ENCODE data around the gene RAD51. TPM values are rescaled to one million over a fixed set of nuclear protein-coding genes. Genes with fewer than 3 reads are reported as not detected.

The RAD51 gene
- total RNA-seq, 1 donor from 2014 or later = 29.2 TPM

GRCh38 chr15:40769274-40770146, 74.5 kb downstream of the RAD51 start, which contains the start of gene C15orf62:
Gene C15orf62 (plus strand): TSS chr15:40769980. CDS start chr15:40770496, 516 bp downstream.
- no peak for DNase-seq (ENCODE audit: low read depth, low spot score)
- H3K36me3 Mint-ChIP-seq (ENCODE audit: low read depth) = no peaks in the 10 kb centered on the region
- peak within 1 kb of the TSS; percentile 83 for H3K27ac Mint-ChIP-seq (ENCODE audit: unreplicated experiment)
- TF ChIP-seq, protein P1, sequence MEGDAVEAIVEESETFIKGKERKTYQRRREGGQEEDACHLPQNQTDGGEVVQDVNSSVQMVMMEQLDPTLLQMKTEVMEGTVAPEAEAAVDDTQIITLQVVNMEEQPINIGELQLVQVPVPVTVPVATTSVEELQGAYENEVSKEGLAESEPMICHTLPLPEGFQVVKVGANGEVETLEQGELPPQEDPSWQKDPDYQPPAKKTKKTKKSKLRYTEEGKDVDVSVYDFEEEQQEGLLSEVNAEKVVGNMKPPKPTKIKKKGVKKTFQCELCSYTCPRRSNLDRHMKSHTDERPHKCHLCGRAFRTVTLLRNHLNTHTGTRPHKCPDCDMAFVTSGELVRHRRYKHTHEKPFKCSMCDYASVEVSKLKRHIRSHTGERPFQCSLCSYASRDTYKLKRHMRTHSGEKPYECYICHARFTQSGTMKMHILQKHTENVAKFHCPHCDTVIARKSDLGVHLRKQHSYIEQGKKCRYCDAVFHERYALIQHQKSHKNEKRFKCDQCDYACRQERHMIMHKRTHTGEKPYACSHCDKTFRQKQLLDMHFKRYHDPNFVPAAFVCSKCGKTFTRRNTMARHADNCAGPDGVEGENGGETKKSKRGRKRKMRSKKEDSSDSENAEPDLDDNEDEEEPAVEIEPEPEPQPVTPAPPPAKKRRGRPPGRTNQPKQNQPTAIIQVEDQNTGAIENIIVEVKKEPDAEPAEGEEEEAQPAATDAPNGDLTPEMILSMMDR (conservative IDR thresholded peaks at IDR 0.05) = no peak
- H3K9me3 Mint-ChIP-seq = no peaks in the 10 kb centered on the region
- no peak within 1 kb of the TSS for H3K4me3 Mint-ChIP-seq
- H3K4me1 Mint-ChIP-seq = peaks cover 9% of the 10 kb centered on the region
- peaks cover 17% of the 10 kb centered on the region for H3K27me3 Mint-ChIP-seq (ENCODE audit: low read depth)

GRCh38 chr15:40770147-40770721, 75.3 kb downstream of the RAD51 start:
- peaks cover 10% of the 10 kb centered on the region for H3K27me3 Mint-ChIP-seq (ENCODE audit: low read depth)
- DNase-seq (ENCODE audit: low read depth, low spot score) = no peak
- peaks cover 4% of the 10 kb centered on the region for H3K4me1 Mint-ChIP-seq
- TF ChIP-seq, protein P1 (conservative IDR thresholded peaks at IDR 0.05) = no peak
- H3K36me3 Mint-ChIP-seq (ENCODE audit: low read depth) = no peaks in the 10 kb centered on the region
- no peak overlapping the region for H3K4me3 Mint-ChIP-seq
- no peaks in the 10 kb centered on the region for H3K9me3 Mint-ChIP-seq
- no peak overlapping the region for H3K27ac Mint-ChIP-seq (ENCODE audit: unreplicated experiment)

GRCh38 chr15:40771242-40771641, 76.3 kb downstream of the RAD51 start:
- DNase-seq (ENCODE audit: low read depth, low spot score) = no peak
- Mint-ChIP-seq H3K27me3 (ENCODE audit: low read depth) (peaks cover 1% of the 10 kb centered on the region), H3K27ac (ENCODE audit: unreplicated experiment) (no peak overlapping the region), H3K36me3 (ENCODE audit: low read depth) (no peaks in the 10 kb centered on the region), H3K4me3 (no peak overlapping the region), H3K9me3 (no peaks in the 10 kb centered on the region), H3K4me1 (no peaks in the 10 kb centered on the region)
- TF ChIP-seq, protein P1 (conservative IDR thresholded peaks at IDR 0.05) = no peak

- no peaks in the 10 kb centered on the region for H3K9me3 Mint-ChIP-seq
- H3K4me3 Mint-ChIP-seq = no peak overlapping the region
- TF ChIP-seq, protein P1 (conservative IDR thresholded peaks at IDR 0.05) = no peak
Measured at GRCh38 chr15:40772014-40772413, 77.0 kb downstream of the RAD51 start.

GRCh38 chr15:40773496-40773895, 78.5 kb downstream of the RAD51 start:
- H3K9me3 Mint-ChIP-seq = no peaks in the 10 kb centered on the region
- H3K27me3 Mint-ChIP-seq (ENCODE audit: low read depth) = no peaks in the 10 kb centered on the region
- TF ChIP-seq, protein P1 (conservative IDR thresholded peaks at IDR 0.05) = no peak
- H3K4me1 Mint-ChIP-seq = no peaks in the 10 kb centered on the region
- no peak for DNase-seq (ENCODE audit: low read depth, low spot score)
- no peak overlapping the region for H3K4me3 Mint-ChIP-seq
- no peak overlapping the region for H3K27ac Mint-ChIP-seq (ENCODE audit: unreplicated experiment)
- H3K36me3 Mint-ChIP-seq (ENCODE audit: low read depth) = no peaks in the 10 kb centered on the region

More at GRCh38 chr15:40772014-40772413, 77.0 kb downstream of the RAD51 start:
- Mint-ChIP-seq H3K4me1 (no peaks in the 10 kb centered on the region), H3K27ac (ENCODE audit: unreplicated experiment) (no peak overlapping the region), H3K27me3 (ENCODE audit: low read depth) (no peaks in the 10 kb centered on the region), H3K36me3 (ENCODE audit: low read depth) (no peaks in the 10 kb centered on the region)
- no peak for DNase-seq (ENCODE audit: low read depth, low spot score)

Measured in neural crest cell (in vitro differentiated cells).